NCI-H2196 treated with DMSO at 0.1 percent for 48 hours (cell line): ENCODE results near the gene NTSR2.

Experiments used
- DNase-seq: peaks from one replicate; lab custom pipeline; 2025; ENCODE audit not compliant: unreplicated experiment; lab: John Stamatoyannopoulos, UW

NTSR2 gene

DNA sequence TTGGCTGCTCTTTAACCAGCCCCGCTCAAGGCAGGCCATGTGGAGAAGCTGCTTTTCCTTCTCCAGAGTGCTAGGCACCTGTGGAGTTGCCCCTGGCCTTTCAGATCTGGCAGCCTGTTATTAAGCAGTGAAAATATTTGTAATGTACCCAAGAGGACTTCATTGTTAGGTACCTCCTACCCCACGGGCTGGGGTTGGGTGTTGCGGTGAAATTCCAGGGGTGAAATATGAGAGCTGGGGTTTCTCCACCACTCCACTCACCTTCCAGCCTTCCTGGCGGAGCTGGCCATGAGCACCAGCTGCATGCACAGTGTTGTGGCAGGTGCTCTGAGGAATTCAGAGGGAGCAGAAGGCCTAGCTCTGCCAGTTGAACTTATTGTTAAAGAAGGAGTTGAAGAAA lies 39.1 kb downstream of the NTSR2 start:
- no peak for DNase-seq

- no peak for DNase-seq
Observed at GRCh38 chr2:11629851-11630250, 40.1 kb downstream of the NTSR2 start.

DNA sequence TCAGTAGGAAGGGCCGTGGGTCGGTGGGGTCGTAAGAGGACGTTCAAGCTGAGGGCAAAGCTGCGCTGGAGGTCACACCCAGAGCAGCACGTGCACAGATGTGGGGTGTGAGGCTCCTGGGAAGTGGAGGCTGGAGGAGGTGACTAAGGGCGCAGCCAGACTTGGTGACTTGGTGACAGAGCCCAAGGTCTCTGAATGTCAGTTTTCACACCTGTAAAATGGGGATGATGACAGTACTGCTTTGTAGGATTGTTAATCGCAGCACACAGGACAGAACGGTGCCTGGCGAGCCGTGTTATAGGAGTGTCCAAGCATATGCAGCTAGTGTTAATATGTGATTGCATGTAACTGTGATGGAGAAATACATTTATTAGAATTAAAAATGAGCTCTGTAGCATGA lies 40.8 kb downstream of the NTSR2 start:
- no peak for DNase-seq

- no peak for DNase-seq
Observed at GRCh38 chr2:11628675-11629074, 41.3 kb downstream of the NTSR2 start.

DNA sequence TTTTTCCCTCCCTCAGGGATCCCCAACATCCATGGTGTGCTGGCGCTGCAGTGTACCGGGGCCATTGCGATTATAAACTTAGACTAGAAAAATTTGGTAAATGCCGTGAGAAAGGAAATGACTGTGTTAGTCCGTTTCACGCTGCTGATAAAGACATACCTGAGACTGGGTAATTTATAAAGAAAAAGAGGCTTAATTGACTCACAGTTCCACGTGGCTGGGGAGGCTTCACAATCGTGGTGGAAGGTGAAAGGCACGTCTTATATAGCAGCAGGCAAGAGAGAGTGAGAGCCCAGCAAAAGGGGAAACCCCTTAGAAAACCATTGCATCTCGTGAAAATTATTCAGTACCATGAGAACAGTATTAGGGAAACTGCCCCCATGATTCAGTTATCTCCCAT lies 44.3 kb downstream of the NTSR2 start:
- DNase-seq: no peak

GRCh38 chr2:11624893-11625292 lies 45.1 kb downstream of the NTSR2 start:
- DNase-seq: no peak

- DNase-seq: no peak
Observed at GRCh38 chr2:11622611-11623010, 47.4 kb downstream of the NTSR2 start.

- DNase-seq: no peak
Observed at GRCh38 chr2:11621410-11621809, 48.6 kb downstream of the NTSR2 start.

DNA sequence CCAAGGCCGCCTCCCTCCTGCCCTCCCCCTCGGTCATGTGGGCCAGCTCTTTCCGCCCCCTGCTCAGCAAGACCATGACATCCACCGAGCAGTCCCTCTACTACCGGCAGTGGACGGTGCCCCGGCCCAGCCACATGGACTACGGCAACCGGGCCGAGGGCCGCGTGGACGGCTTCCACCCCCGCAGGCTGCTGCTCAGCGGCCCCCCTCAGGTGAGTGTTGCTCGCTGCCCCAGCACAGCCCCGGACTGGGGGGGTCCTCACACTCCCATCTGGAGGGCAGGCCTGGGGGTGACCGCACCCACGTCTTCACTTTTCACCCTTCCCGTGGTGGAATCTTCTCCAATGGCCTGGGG lies 51.3 kb downstream of the NTSR2 start:
- no peak for DNase-seq

- no peak for DNase-seq
Observed at GRCh38 chr2:11617984-11618707, 51.8 kb downstream of the NTSR2 start.

GRCh38 chr2:11617527-11617926 lies 52.5 kb downstream of the NTSR2 start:
- DNase-seq: no peak

DNA sequence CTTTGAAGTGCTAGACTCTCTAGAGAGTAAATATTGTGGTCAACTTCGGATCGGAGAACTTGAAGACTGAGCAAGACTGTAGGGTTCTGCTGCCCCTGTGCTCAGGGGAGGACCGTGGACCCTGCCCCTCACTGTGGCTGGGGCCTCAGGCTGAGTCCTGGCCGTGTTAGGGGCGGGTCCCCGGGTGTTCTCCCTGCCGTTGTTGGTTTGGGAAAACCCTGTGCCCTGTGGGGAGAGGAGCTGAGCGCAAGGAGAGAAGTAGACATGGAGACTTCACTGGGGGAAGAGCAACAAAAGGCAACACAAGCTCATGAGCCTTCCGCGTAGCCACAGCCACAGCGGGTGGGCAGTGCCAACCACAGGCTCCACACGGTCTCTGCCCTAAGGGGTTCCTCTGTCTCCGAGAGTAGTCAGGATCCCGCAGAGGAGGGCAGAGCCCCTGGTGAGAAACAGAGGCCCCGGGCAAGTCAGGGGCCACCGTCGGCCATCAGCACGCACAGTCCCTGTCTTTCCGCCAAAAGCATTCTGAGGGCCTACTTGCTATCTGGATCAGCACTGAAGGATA lies 53.1 kb downstream of the NTSR2 start:
- no peak for DNase-seq

DNA sequence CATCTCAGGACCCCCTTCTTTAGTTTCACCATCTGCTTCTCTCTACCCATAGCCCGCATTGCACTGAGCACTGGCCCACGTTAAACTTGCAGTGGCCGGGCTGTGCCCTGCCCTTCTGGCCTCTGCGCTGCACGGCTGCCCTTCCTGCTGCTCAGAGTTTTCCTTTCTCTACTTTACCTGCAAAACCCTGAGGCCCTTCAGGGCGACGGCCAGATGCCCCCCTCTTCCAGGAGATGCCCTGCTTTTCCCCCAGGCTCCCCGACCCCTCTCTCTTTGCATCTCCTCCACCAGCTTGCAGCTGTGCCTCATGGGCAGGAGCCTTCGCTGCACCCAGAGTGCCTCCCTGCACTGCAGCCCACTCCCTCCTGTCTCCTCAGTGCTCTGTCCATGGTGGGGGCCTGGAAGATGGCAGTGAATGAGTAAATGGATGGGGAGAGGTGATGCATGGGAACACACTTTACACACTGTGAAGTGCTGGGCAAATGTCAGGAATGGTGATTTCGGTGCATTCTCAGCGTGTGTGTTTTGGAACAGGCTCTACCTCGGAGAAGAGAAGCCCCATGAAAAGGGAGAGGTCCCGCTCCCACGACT lies 53.8 kb downstream of the NTSR2 start:
- no peak for DNase-seq

DNA sequence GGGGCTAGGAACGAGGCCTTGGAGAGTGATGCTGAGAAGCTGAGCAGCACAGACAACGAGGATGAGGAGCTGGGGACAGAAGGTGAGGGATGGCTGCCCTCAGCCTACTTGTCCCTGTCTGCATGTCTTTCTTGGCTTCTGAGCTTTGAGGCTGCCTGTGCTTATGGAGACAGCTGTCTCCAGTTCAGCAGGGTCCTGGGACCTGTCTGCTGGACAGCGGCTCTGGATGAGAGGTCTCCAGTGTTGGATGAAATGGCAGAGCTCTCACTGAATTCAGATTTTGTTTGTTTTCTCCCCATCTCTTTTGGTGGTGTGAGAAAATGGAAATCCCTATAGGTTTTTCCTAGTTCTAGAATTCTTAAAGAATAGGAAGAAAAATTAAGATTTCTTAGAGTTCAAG lies 54.8 kb downstream of the NTSR2 start:
- DNase-seq: no peak

DNA sequence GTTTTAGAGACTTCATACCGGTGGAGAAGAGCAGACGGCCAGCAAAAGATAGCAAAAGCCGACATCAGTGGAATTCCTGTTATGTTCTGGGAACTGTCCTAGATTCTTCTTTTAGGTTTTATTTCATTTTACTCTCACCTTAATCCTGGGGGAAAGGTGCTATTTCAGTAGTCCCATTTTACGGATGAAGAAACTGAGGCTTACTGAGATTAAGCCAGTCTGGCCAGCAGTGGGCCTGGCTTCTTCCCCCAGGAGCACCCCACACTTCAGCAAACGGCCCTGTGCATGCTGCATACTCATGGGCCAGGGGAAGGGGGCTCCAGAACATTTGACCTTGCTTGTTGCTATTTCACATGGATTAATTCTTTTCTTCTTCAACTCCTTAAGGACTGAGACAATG lies 56.7 kb downstream of the NTSR2 start:
- no peak for DNase-seq

DNA sequence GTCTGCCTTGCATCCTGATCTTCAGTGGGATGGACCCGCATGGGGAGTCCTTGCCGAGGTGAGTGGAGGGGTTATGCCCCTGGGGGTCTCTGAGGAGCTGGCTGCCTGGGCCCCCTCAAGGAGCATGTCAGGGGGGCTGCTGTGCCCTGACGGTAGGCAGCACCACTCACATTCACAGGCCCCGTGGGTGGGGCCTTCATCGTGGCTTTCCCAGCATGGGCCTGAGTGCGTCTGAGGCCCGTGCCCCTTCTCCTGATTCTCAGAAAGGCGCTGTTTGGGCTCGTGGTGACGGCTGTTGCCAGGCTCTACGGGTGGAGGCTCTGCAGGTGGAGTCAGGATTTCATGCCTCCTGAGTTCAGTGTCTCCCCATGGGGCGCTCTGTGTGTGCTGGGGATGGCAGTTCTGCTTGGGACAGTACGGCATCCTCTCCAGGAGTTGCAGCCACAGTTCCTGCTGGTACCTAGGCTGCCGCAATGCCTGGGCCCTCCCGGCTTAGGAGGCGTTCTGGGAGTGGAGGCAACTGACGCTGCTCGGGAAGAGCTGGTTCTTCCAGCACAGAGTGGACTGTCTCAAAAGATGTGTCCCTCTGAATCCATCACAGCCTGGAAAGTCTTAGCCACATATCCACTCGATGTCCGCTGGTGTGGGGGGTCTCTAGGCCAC lies 57.3 kb downstream of the NTSR2 start:
- DNase-seq: no peak

GRCh38 chr2:11611251-11611650 lies 58.7 kb downstream of the NTSR2 start:
- DNase-seq: no peak

GRCh38 chr2:11610624-11611242 lies 59.3 kb downstream of the NTSR2 start:
- DNase-seq: no peak
